ENCODE data around the gene PITHD1. TPM values are rescaled to one million over a fixed set of nuclear protein-coding genes. Genes with fewer than 3 reads are reported as not detected.
"Not testable (repeated sequence)": the region's sequence is repeated elsewhere in the genome, so short reads cannot be mapped to it uniquely, and the experiment has no call there.

PITHD1 gene, protein sequence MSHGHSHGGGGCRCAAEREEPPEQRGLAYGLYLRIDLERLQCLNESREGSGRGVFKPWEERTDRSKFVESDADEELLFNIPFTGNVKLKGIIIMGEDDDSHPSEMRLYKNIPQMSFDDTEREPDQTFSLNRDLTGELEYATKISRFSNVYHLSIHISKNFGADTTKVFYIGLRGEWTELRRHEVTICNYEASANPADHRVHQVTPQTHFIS
- total RNA-seq (2014; rRNA removed; shearing (Covaris generic)), result 131 TPM in 2 replicates

DNA sequence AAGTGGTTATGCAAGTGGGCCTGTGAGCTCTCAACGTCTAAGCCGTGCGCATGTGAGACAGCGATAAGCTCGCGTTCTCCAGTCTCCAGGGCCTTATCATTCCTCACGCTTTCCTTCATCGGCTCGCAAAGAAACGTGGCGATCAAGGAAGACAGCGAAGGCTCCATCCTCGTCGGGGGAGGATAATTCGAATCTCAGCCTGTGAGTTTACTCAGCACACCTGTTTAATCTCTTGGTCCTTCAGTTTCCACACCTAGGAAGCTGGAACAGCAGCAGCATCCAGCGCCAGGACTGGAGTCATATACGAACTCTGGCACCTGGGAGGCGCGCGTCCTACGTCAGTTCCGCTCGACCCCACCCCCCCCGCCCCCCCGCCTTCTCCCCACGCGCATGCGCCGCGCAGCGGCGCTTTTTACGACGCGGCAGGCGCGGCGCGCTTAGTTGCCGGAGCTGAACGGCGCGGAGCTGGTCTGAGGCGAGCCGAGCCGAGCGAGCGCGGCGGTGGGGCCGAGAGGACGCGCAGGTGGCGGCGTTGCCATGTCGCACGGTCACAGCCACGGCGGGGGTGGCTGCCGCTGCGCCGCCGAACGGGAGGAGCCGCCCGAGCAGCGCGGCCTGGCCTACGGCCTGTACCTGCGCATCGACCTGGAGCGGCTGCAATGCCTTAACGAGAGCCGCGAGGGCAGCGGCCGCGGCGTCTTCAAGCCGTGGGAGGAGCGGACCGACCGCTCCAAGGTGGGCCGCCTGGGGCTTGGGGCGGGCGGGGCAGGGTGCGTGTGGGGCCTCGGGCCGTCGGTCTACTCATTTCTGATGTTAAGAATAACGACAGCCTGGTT is at the start of gene PITHD1:
TSS of gene PITHD1 (plus strand) at position 440 of the 836 bp plus-strand sequence. CDS start at position 538, 98 bp downstream.
- peak; percentile 88 for DNase-seq (ENCODE audit: low read depth)

DNA sequence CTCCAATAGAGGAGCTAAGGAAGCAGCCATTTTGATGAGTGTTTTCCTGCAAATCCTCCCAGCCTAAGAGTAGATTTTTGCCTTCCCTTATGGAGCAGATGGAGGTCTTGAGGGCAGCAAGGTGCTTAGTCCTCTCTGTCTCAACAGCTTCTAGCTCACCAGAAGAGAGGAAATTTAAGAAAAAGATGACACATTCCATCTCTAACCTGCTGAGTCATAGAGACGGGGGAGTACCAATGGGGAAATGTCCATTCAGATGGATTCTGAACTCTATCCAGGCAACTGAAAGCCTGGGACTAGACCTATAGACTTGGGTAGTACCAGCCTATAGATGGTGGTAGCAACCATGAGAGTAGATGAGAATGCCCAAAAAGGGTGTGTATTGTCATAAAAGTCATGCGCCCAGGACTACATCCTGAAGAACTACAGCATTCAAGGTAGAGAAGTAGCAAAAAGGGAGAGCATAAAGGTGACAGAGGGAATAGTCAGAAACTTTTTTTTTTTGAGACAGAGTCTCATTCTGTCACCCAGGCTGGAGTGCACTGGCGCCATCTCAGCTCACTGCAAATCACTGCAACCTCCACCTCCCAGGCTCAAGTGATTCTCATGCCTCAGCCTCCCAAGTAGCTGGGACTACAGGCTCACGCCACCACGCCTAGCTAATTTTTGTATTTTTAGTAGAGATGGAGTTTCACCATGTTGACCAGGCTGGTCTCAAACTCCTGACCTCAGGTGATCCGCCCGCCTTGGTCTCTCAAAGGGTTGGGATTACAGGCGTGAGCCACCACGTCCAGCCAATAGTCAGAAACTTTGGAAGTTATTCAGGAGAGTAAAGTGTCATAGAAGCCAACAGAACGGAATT is 45.6 kb upstream of the PITHD1 start:
- DNase-seq (ENCODE audit: low read depth), result no peak

DNA sequence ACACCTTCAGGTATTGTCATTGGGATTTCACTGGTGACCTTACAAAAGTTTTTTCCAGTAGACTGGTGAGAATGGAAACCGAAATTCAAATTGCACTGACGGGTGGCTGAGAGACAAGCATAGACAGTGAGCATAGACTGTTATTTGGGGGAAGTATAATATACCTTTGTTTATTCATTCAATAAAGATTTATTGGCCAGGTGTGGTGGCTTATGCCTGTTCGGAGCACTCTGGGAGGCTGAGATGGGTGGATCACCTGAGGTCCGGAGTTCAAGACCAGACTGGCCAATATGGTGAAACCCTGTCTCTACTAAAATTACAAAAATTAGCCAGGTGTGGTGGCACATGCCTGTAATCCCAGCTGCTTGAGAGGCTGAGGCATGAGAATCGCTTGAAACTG is 44.9 kb upstream of the PITHD1 start:
- DNase-seq (ENCODE audit: low read depth), result not testable (repeated sequence)

GRCh38 chr1:23736437-23737134 is 41.6 kb upstream of the PITHD1 start:
- no peak for DNase-seq (ENCODE audit: low read depth)

DNA sequence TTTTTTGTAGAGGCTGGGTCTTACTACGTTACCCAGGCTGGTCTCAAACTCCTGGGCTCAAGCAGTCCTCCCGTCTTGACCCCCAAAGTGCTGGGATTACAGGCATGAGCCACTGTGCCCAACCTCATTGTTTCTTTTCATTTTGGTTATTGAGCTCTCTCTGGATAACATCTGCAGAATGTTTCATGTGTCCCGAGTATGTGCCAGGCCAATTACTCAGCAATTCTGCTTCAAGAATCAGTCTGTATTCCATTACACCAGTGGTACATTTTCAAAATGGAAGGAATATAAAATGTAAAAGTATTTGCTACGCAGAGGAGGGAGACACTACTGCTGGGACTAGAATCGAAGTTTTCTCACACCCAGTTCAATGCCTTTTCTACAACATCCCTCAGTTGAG is 36.6 kb upstream of the PITHD1 start:
- DNase-seq (ENCODE audit: low read depth), result no peak

DNA sequence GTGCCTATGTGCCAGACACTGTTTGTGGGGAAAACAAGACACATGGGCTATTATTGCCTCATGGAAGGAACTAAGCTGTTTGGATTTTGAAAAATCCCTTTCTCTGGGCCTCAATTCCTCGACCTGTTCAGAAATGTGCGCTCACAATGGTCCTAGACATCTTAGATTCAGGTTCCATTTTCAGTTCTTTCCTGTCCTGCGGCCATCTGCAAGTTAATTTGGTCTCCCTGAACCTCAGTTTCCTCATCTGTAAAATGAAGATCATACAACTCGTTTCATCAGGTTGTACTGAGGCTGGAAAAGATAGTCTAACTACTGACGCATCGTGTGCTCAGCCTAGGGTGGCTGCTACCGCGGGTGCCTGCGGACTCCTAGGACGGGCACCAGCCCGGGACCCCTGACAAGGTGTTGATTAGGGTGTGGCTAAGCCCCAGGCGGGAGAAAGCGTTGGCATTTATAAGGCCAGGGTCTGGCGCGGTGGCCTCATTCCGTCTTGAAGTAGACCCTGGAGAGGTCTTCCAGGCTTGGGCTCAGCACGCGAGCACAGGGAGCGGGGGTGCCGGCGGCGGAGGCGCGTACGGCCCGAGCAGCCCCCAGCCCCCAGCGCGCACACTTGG is 35.4 kb upstream of the PITHD1 start:
- DNase-seq (ENCODE audit: low read depth), result no peak

DNA sequence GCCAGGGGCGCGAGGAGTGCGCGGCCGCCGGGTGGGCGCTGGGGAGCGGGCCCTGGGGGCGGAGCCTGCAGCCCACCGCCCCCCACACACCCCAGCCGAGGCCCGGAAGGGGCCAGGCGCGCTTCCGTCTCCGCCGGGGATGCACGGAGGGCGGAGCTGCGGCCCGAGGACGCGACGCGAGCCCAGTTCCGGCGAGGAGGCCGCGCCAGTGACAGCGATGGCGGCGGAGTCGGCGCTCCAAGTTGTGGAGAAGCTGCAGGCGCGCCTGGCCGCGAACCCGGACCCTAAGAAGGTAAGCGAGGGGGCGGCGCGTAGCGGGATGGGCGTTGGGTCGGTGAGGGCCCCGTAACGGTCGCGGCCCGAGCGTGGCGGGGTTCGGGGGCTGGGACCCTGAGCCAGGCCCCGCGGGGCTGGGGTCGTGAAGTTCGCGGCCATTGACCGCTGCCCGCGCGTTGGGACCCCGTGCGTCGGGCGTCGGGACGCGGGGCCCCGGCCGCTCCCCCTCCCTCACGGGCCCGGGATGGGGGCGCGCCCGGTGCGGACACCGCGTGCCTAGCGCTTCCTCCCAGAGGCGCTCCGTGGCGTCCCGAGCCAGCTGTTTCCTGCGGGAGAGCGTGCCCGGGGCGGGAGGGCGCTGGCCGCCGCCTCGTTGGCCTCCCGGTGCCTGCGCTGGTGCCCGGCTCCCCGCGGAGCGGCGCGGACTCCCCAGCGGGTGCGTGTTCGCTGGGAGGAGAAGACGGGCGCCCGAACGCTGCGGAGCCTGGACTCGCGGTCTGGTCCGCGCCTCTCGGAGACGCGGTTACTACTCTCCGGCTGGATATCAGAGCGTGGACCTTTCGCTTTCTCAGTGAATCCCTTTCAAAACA is 34.7 kb upstream of the PITHD1 start, which contains the start of gene ELOA:
TSS of gene ELOA (plus strand) at position 185 of the 866 bp plus-strand sequence. CDS start at position 218, 33 bp downstream.
- peak; percentile 86 for DNase-seq (ENCODE audit: low read depth)

GRCh38 chr1:23745515-23745914 is 32.7 kb upstream of the PITHD1 start:
- peak; percentile 14 for DNase-seq (ENCODE audit: low read depth)

DNA sequence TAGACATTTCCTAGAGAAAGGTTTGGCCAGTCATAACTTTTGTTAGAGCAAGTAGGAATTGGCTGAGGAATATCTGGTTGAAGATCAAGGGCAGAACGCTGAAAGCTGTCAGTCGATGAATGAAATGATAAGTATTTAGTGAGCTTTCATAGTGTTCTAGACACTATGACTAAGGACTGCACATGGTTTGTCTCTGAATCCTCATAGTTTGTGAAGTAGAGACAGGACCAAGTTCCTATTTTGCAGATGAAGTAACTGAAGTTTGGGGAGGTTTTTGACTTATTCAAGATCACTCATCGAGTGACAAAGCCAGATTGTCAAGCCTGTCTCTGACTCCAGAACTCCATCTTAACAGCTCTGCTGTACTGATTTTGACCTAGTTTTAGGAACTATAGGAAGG is 30.2 kb upstream of the PITHD1 start:
- DNase-seq (ENCODE audit: low read depth), result no peak

- DNase-seq (ENCODE audit: low read depth), result peak; percentile 43
Observed at GRCh38 chr1:23751050-23751814, 27.0 kb upstream of the PITHD1 start.

DNA sequence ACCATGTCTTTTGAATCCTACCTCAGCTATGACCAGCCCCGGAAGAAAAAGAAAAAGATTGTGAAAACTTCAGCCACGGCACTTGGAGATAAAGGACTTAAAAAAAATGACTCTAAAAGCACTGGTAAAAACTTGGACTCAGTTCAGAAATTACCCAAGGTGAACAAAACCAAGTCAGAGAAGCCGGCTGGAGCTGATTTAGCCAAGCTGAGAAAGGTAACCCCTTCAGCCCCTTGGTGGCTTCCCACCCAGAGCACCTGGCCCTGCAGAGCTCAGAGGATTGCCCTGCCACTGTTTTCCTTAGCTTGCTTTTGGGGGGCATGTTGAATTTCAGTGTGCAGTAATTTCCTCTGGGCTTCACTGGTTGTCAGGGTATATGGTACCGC is 26.4 kb upstream of the PITHD1 start:
- no peak for DNase-seq (ENCODE audit: low read depth)

DNA sequence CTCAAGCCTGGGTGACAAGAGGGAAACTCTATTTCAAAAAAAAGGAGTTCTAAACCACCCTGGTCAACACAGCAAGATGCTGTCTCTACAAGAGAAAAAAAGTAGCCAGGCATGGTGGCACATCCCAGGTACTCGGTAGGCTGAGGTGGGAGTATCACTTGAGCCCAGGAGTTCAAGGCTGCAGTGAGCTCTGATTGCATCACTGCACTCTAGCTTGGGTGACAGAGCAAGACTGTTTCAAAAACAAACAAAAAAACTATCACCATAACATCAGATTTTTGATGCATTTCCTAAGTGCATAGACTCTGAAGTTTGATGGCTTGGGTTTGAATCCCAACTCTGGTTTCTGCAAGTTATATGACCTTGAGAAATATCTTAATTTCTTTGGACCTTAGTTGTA is 25.3 kb upstream of the PITHD1 start:
- no peak for DNase-seq (ENCODE audit: low read depth)

GRCh38 chr1:23756676-23757075 is 21.5 kb upstream of the PITHD1 start:
- DNase-seq (ENCODE audit: low read depth), result peak; percentile 49

GRCh38 chr1:23757812-23758211 is 20.4 kb upstream of the PITHD1 start:
- DNase-seq (ENCODE audit: low read depth), result no peak

DNA sequence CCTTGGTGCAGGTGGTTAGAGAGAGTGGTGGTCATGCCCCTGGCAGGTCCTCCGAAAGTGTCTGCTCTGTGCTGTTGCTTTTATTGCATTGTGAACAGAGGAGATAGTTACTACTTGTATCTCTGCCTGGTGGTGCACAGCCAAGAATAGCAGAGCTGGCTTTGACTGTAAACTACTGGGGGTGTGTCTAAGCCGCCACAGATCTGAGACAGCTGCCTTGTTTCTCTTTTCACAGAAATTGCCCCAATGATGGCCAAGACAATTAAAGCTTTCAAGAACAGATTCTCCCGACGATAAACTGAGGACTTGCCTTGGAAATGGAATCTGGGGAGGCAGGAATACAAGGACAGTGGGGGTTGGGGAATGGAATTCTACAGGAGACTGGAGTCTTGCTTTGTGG is 18.9 kb upstream of the PITHD1 start:
- no peak for DNase-seq (ENCODE audit: low read depth)

DNA sequence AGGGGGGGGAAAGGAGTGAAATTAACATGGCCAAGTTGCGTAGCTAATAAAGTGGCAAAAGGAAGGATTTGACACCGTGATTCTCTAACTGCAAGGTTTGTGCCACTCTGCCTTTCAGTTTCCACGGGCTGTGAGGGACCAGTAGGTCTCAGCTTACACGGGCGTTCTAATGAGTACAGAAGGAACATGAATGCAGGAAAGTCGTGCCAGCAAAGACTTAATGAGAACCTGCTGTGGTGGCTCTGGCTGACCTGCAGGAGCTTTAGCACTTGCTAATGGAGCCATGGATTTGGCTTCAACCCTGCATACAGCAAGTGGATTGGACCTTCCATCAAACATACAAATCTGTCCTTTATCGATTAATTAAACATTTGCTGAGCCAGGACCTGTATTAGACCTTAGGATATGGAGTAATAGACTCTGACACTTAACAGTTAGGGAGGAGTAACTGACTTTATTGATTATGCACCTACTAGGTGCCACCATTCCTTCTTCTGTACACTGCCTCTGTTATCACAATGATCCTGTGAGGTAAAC is 15.1 kb upstream of the PITHD1 start:
- no peak for DNase-seq (ENCODE audit: low read depth)

GRCh38 chr1:23768733-23769132 is 9.5 kb upstream of the PITHD1 start:
- DNase-seq (ENCODE audit: low read depth), result no peak

DNA sequence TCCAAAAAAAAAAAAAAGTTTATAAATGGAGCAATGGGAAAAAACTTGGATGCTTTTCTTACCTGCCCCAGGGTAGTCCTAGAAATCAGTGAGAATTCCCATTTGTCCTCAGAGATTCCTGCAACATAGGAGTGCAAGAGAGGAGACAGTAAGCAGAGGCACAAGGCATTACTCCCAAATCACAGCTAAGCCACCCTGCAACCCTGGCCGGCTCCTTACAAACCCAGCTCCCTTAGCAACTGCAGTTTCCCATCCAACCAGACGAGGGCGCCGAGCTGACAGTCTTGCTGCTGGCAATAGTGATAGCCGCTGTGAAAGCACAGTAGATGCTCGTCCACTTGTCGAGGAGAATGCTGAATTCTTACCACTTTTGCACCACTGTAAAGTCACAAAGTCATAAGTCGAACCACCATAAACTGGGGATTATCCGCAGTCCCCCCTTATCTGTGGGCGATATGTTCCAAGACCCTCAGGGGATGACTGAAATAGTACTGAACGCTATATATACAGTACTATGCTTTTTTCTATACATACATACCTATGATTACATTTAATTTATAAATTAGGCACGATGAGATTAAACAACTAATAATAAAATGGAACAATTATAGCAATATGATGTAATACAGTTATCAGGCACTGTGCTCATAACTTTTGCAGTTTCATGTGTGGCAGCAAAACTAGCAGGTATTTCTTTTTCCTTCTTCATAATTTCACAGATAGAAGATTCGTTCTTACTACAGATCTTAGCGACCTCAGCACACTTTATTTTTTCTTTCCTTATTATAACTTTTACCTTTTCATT is 6.0 kb upstream of the PITHD1 start:
- peak; percentile 84 for DNase-seq (ENCODE audit: low read depth)

All from Daoy (cell line).